GM12892 (cell line): ENCODE results near the gene C5orf24.
"Not testable (repeated sequence)": the region's sequence is repeated elsewhere in the genome, so short reads cannot be mapped to it uniquely, and the experiment has no call there.

ENCODE experiments used
- DNase-seq: peaks from one replicate; pipeline ENCODE4 v3.0.0; 2011; ENCODE audit not compliant: insufficient read length
- FAIRE-seq: peaks from 2 replicates; lab custom pipeline; 2011; peaks lifted over from hg19 to GRCh38; lab: Jason Lieb, UNC
- POLR2A ChIP-seq: IDR thresholded peaks from 2 replicates; pipeline ENCODE4 v1.6.1; 2011; ENCODE audit warnings: low read depth, low read length, control low read depth
- POLR2AphosphoS5 ChIP-seq: IDR thresholded peaks from 2 replicates; pipeline ENCODE4 v1.6.1; 2011; ENCODE audit warnings: low read depth, low read length, control low read depth
- TAF1 ChIP-seq: IDR thresholded peaks from 2 replicates; pipeline ENCODE4 v1.6.1; 2011; ENCODE audit warnings: low read depth, mild to moderate bottlenecking, control low read depth, low read length, borderline replicate concordance

C5orf24 gene

DNA sequence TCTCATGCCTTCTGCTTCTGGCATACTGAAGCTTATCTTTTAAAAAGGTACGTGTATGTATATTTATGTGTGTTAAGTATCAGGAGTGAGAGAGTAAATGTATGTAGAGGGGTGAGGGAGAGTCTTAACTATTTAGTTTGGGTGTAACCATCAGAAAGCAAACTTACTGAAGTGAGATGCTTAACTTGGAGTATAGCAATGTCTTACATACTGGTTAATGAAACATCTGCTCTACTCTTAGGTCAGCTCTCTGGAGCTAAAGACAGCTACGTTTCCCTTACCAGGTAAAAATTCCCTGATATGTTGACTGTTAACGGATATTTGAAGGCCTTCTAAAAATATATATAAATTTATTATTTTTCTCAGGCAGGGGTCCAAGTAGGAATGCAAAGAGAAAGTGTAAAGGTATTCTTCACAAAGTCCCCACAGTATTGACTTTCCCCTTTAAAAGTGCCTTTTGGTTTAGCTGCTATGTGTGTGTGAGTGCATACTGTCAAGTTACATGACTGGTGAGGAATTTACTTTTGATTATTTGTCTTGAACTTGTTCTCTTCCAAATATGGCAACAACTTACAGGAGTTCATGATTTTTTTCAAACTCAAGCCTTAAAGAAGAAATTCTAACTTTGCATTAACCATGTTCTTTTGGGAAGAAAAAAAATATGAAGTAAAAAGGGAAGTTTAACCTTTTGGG, 12.3 kb upstream of the C5orf24 start:
- TF ChIP-seq POLR2AphosphoS5 (no peak), TAF1 (no peak), POLR2A (no peak)
- DNase-seq (no peak), FAIRE-seq (no peak)

DNA sequence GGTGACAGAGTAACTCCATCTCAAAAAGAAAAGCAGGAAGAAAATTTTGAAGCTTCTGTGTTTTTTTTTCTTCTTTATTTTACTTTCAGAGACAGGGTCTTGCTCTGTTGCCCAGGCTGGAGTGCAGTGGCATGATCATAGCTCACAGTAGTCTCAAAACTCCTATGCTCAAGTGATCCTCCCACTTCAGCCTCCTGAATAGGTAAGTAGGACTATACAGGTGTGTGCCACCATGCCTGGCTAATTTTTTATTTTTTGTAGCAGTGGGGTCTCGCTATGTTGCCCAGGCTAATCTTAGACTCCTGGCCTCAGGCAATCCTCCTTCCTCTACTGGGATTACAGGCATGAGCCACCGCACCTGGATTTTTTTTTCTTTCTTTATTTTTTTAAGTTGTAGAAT, 10.1 kb upstream of the C5orf24 start:
- no peak for DNase-seq
- FAIRE-seq, result no peak
- TF ChIP-seq POLR2A (no peak), TAF1 (no peak), POLR2AphosphoS5 (no peak)

DNA sequence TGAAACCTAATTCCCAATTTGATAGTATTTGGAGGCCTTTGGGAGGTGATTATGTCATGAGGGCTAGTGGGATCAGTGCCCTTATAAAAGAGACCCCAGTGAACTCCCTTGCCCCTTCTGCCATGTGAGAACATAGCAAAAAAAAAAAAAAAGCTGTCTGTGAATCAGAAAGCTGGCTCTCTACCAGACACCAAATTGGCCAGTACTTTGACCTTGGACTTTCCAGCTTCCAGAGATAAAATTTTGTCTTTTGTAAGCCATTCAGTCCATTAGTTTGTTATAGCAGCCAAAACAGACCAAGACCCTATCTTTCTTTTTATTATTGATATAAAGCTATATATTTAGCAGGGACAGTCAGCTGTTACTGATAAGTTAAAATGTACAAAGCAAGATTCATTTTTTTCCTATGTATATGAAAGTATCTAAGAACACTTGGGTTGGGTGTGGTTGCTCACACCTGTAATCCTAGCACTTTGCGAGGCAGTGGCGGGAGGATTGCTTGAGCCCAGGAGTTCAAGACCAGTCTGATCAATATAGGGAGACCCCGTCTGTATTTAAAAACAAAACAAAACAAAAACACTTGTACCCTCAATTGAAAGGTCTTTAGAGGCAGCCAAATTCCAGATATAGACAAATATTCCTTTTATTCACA, 8.1 kb upstream of the C5orf24 start:
- no peak for FAIRE-seq

DNA sequence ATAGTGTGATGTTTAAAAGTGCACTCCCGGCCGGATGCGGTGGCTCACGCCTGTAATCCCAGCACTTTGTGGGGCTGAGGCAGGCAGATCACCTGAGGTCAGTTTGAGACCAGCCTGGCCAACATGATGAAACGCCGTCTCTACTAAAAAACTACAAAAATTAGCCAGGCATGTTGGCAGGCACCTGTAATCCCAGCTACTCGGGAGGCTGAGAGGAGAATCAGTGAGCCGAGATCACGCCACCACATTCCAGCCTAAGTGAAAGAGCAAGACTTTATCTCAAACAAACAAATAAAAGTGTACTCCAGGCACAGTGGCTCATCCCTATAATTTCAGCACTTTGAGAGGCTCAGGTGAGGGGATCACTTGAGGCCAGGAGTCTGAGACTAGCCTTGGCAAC, 7.4 kb upstream of the C5orf24 start:
- not testable (repeated sequence) for FAIRE-seq

More for the DNA sequence above, 8.1 kb upstream of the C5orf24 start:
- DNase-seq, result no peak
- TF ChIP-seq POLR2A (no peak), POLR2AphosphoS5 (no peak), TAF1 (no peak)

DNA sequence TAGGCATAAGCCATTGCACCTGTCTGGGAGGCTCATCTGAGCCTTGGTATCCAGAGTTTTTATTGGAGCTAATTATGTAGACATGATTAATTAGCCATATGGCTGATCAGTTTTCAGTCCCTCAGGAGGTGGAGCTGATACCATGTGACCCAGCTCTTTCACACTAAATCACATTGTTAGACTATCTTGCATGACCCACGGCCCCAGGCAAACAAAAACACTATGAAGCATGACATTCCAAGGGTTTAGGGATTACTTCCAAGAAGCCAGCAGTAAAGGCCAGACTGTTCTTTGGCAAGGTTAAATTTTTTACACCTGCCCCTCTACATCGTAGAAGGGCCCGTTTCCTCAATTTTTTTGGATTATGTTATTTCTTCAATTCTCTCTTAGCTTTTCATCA, 5.0 kb upstream of the C5orf24 start:
- DNase-seq (no peak), FAIRE-seq (no peak)
- TF ChIP-seq POLR2AphosphoS5 (no peak), TAF1 (no peak), POLR2A (no peak)

More for the DNA sequence above, 7.4 kb upstream of the C5orf24 start:
- not testable (repeated sequence) for DNase-seq

DNA sequence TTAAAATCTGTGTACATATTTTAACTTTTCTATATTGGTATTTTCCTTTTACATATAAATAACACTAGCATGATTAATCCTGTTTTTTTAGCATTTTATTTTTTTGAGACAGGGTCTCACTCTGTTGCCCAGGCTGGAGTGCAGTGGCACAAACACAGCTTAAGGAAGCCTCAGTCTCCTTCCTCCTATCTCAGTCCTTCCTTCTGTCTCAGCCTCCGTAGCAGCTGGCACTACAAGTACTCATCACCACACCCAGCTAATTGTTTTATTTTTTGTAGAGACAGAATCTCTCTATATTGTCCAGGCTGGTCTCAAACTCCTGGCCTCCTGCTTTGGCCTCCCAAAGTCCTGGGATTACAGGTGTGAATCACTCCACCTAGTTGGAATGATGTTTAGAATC, 1.5 kb upstream of the C5orf24 start:
- FAIRE-seq (no peak), DNase-seq (no peak)
- no peak for TF ChIP-seq POLR2AphosphoS5
- no peak for TF ChIP-seq POLR2A
- TF ChIP-seq TAF1, result no peak

DNA sequence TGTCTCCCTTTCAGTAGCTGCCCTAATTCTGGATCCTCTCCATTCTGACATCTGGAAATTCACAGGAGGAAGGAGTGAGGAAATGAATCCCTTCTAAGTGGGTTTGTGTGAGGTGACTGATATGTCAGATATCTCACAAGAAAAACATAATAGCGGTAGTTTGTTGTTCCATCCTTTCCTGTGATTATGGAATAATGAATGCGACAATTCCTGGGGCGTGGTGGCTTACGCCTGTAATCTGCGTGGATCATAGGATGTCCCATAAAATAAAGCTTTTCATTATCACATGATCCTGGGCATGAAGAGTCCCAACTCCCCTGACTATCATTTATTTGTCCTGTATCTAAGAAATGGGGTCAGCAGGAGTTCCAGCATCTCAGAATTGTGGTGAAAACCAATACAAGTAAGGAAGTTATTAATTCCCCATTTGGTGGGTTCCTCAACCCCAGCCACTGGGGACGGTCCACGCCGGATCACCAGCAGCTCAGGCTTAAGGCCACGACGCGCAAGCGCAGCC, 375 bp upstream of the C5orf24 start:
- TF ChIP-seq POLR2A, result no peak
- no peak for TF ChIP-seq POLR2AphosphoS5
- TF ChIP-seq TAF1, result no peak
- FAIRE-seq, result no peak
- no peak for DNase-seq

DNA sequence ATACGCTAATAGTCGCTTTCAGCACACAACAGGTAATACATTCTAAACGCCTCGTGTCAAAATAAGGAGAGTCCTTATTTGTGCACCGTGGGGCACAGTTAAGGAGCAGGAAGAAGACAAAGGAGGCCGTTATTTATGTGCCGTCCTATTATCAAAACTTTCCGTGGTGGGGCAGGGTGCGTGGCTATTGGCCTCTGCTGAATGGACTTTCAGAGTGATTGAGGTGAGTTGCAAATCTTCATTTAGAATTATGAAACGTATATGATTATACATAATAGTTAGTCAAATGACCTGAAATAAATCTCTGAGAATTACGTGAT, 833 bp downstream of the C5orf24 start:
- FAIRE-seq (no peak), DNase-seq (no peak)
- no peak for TF ChIP-seq POLR2AphosphoS5
- TF ChIP-seq TAF1, result no peak
- no peak for TF ChIP-seq POLR2A

DNA sequence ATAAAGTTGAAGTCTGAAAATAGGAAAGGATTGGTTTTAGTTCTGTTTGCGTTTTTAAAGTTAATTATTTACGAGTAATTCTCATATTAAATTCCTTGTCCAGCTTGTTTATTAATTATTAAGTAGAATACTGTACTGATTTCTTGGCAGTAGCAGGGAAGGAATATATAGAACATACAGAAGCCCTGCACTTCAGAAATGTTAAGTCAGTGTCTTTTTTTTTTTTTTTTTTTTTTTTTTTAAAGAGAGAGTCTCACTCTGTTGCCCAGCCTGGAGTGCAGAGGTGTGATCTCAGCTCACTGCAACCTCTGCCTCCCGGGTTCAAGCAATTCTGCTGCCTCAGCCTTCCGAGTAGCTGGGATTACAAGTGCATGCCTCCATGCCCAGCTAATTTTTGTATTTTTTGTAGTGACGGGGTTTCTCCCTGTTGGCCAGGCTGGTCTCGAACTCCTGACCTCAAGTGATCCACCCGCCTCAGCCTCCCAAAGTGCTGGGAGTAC, 3.7 kb downstream of the C5orf24 start:
- FAIRE-seq, result not testable (repeated sequence)

DNA sequence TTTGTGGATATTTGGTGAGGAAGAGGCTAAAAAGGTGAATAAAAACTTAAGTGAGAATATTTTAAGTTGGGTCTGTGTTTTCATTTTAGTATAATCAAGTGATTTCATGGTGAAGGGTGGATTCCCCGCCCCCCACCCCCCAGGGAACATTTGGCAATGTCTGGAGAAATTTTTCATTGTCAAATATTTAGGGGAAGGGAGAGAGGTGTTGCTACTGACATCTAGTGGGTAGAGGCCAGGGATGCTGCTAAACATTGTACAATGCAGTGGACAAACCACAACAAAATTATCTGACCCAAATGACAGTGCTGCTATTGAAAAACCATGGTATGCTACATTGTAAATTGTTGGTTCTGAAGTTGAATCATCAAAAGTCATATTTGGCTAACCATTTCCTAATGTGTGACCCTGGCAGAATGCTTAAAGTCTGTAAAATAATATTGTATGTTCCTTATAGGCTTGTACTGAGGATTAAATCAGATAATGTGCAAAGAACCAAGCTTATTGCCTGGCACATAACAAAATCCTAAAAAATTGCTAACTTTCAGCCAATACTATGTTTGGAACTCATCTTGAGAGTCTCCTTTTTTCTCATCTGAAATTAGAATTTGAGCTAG, 5.6 kb downstream of the C5orf24 start:
- TF ChIP-seq TAF1, result no peak
- TF ChIP-seq POLR2AphosphoS5, result no peak
- no peak for TF ChIP-seq POLR2A
- FAIRE-seq (no peak), DNase-seq (no peak)

More for the DNA sequence above, 3.7 kb downstream of the C5orf24 start:
- DNase-seq, result not testable (repeated sequence)

DNA sequence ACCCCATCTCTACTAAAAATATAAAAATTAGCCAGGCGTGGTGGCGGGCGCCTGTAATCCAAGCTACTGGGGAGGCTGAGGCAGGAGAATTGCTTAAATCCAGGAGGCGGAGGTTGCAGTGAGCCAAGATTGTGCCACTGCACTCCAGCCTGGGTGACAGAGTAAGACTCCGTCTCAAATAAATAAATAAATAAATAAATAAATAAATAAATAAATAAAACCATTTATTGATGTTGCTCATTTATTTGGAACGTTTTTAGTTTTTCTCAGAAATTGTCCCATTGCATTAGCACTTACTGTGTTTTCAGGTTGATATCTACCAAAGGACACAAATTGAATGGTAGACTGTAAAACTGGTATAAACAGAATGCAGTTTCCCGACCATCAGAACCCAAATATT, 10.7 kb downstream of the C5orf24 start:
- not testable (repeated sequence) for DNase-seq, FAIRE-seq

DNA sequence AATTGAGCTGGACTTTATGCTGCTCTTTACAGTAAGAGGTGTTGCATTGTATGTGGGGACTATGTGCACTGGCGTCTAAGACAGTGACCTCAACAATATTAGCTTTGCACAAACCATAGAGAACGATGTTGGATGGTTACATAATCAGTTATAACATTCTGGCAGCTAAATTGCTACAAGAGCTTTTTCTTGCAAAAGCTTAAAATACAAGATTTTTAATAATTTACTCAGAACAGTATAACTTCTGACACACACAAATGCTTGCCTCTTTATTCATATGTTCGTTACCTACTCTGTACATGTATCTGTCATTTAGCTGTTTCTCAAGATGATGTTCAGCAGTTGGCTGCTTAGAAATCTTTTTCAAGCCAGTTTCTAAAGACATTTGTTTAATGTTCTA, 11.6 kb downstream of the C5orf24 start:
- no peak for TF ChIP-seq TAF1
- TF ChIP-seq POLR2AphosphoS5, result no peak
- no peak for TF ChIP-seq POLR2A
- DNase-seq (no peak), FAIRE-seq (peak; percentile 81)
